NCI-H524 treated with DMSO at 0.1 percent for 48 hours (cell line): ENCODE results near the gene S100A16.
"Not testable (repeated sequence)": the region's sequence is repeated elsewhere in the genome, so short reads cannot be mapped to it uniquely, and the experiment has no call there.

Experiments used
- DNase-seq: peaks from one replicate; lab custom pipeline; 2025; lab: John Stamatoyannopoulos, UW

Gene S100A16

GRCh38 chr1:153612755-153613331 lies at the start of gene S100A16:
S100A16 (minus strand) TSS chr1:153613137; CDS start chr1:153608151, 4,986 bp downstream.
- no peak for DNase-seq

GRCh38 chr1:153662269-153662668 lies 49.3 kb upstream of the S100A16 start:
- DNase-seq, result no peak

- DNase-seq, result no peak
Observed at GRCh38 chr1:153661111-153661708, 48.3 kb upstream of the S100A16 start.

GRCh38 chr1:153659656-153660055 lies 46.7 kb upstream of the S100A16 start:
- no peak for DNase-seq

- DNase-seq, result no peak
Observed at GRCh38 chr1:153659175-153659534, 46.2 kb upstream of the S100A16 start.

GRCh38 chr1:153658400-153659174 lies 45.6 kb upstream of the S100A16 start, which contains the start of gene SNAPIN:
SNAPIN (plus strand) TSS chr1:153658703; CDS start chr1:153658744, 41 bp downstream.
- peak; percentile 51 for DNase-seq

GRCh38 chr1:153655333-153655732 lies 42.4 kb upstream of the S100A16 start:
- no peak for DNase-seq

- DNase-seq, result no peak
Observed at GRCh38 chr1:153652805-153653500, 40.0 kb upstream of the S100A16 start.

- no peak for DNase-seq
Observed at GRCh38 chr1:153651771-153652170, 38.8 kb upstream of the S100A16 start.

GRCh38 chr1:153649863-153650235 lies 36.9 kb upstream of the S100A16 start:
- DNase-seq, result no peak

- no peak for DNase-seq
Observed at GRCh38 chr1:153649137-153649862, 36.4 kb upstream of the S100A16 start.

- DNase-seq, result no peak
Observed at GRCh38 chr1:153648000-153648643, 35.2 kb upstream of the S100A16 start.

GRCh38 chr1:153647346-153647714 lies 34.4 kb upstream of the S100A16 start:
- DNase-seq, result no peak

GRCh38 chr1:153646672-153647345 lies 33.9 kb upstream of the S100A16 start:
- DNase-seq, result no peak

GRCh38 chr1:153643816-153644215 lies 30.9 kb upstream of the S100A16 start:
- no peak for DNase-seq

GRCh38 chr1:153643100-153643499 lies 30.2 kb upstream of the S100A16 start:
- DNase-seq, result no peak

- no peak for DNase-seq
Observed at GRCh38 chr1:153642161-153642560, 29.2 kb upstream of the S100A16 start.

GRCh38 chr1:153640861-153641260 lies 27.9 kb upstream of the S100A16 start:
- DNase-seq, result no peak

GRCh38 chr1:153640213-153640612 lies 27.3 kb upstream of the S100A16 start:
- not testable (repeated sequence) for DNase-seq

GRCh38 chr1:153639280-153639679 lies 26.3 kb upstream of the S100A16 start:
- DNase-seq, result no peak

- DNase-seq, result no peak
Observed at GRCh38 chr1:153638261-153638660, 25.3 kb upstream of the S100A16 start.
